ENCODE measurements around the gene IQSEC1.

Gene IQSEC1

GRCh38 chr3:13106308-13107001, 33.2 kb upstream of the IQSEC1 start:
- DNase-seq (ENCODE audit: low read depth) = no peak

GRCh38 chr3:13105896-13106250, 32.6 kb upstream of the IQSEC1 start:
- DNase-seq (ENCODE audit: low read depth) = no peak

GRCh38 chr3:13105181-13105895, 32.1 kb upstream of the IQSEC1 start:
- no peak for DNase-seq (ENCODE audit: low read depth)

- DNase-seq (ENCODE audit: low read depth) = no peak
These were observed 31.3 kb upstream of the IQSEC1 start for GRCh38 chr3:13104511-13104910.

GRCh38 chr3:13103416-13104058, 30.3 kb upstream of the IQSEC1 start:
- no peak for DNase-seq (ENCODE audit: low read depth)

GRCh38 chr3:13102386-13103345, 29.4 kb upstream of the IQSEC1 start:
- DNase-seq (ENCODE audit: low read depth) = no peak

- DNase-seq (ENCODE audit: low read depth) = no peak
These were observed 26.5 kb upstream of the IQSEC1 start for GRCh38 chr3:13099707-13100106.

- no peak for DNase-seq (ENCODE audit: low read depth)
These were observed 25.2 kb upstream of the IQSEC1 start for GRCh38 chr3:13098192-13098988.

GRCh38 chr3:13096356-13096755, 23.1 kb upstream of the IQSEC1 start:
- DNase-seq (ENCODE audit: low read depth) = no peak

- no peak for DNase-seq (ENCODE audit: low read depth)
These were observed 22.2 kb upstream of the IQSEC1 start for GRCh38 chr3:13095408-13095937.

GRCh38 chr3:13093687-13094086, 20.5 kb upstream of the IQSEC1 start:
- DNase-seq (ENCODE audit: low read depth) = no peak

GRCh38 chr3:13092621-13093617, 19.7 kb upstream of the IQSEC1 start:
- no peak for DNase-seq (ENCODE audit: low read depth)

- DNase-seq (ENCODE audit: low read depth) = peak; percentile 61
These were observed 18.8 kb upstream of the IQSEC1 start for GRCh38 chr3:13091898-13092611.

- no peak for DNase-seq (ENCODE audit: low read depth)
These were observed 15.1 kb upstream of the IQSEC1 start for GRCh38 chr3:13088028-13089006.

- no peak for DNase-seq (ENCODE audit: low read depth)
These were observed 14.2 kb upstream of the IQSEC1 start for GRCh38 chr3:13087320-13087990.

GRCh38 chr3:13086531-13086981, 13.3 kb upstream of the IQSEC1 start:
- DNase-seq (ENCODE audit: low read depth) = no peak

- DNase-seq (ENCODE audit: low read depth) = no peak
These were observed 12.6 kb upstream of the IQSEC1 start for GRCh38 chr3:13085846-13086179.

Data from stimulated activated CD4-positive, alpha-beta T cell treated with anti-CD3 and anti-CD28 coated beads, Interleukin-2, amount 100 ng/mL, for 4 hours (primary cell).